HUES48 (cell line): ENCODE results near the gene NKX6-2.
A peak's percentile ranks its signal among the peaks of the same experiment; 100 is the strongest.
"Not testable (repeated sequence)": the region's sequence is repeated elsewhere in the genome, so short reads cannot be mapped to it uniquely, and the experiment has no call there.

Experiments
- H3K27ac ChIP-seq: one replicate; pipeline ENCODE4 v1.7.0; 2013; ENCODE audit warnings: low read depth, low read length, inconsistent platforms
- H3K27me3 ChIP-seq: 2 replicates; pipeline ENCODE4 v1.6.1; 2013; ENCODE audit warnings: mild to moderate bottlenecking, low read length; ENCODE audit not compliant: control insufficient read depth, insufficient read depth
- H3K36me3 ChIP-seq: 2 replicates; pipeline ENCODE4 v1.6.1; 2013; ENCODE audit warnings: low read length; ENCODE audit not compliant: control insufficient read depth, insufficient read depth
- H3K4me1 ChIP-seq: 2 replicates; pipeline ENCODE4 v1.6.1; 2013; ENCODE audit warnings: mild to moderate bottlenecking, low read length; ENCODE audit not compliant: control insufficient read depth, insufficient read depth
- H3K4me3 ChIP-seq: 2 replicates; pipeline ENCODE4 v1.5.1; 2013; ENCODE audit warnings: mild to moderate bottlenecking, low read depth, low read length
- H3K9ac ChIP-seq: 2 replicates; pipeline ENCODE4 v1.6.1; 2013; ENCODE audit warnings: mild to moderate bottlenecking, low read depth, low read length, moderate library complexity
- H3K9me3 ChIP-seq: 2 replicates; pipeline ENCODE4 v1.6.1; 2013; ENCODE audit warnings: low read length; ENCODE audit not compliant: control insufficient read depth, insufficient read depth

NKX6-2 gene

GRCh38 chr10:132793871-132794849 lies 8.2 kb upstream of the NKX6-2 start:
- peaks cover 25% of the 10 kb centered on the region for H3K27me3 ChIP-seq
- no peak overlapping the region for H3K27ac ChIP-seq
- no peak overlapping the region for H3K4me3 ChIP-seq
- H3K9ac ChIP-seq = no peak overlapping the region
- no peaks in the 10 kb centered on the region for H3K4me1 ChIP-seq
- H3K9me3 ChIP-seq = no peaks in the 10 kb centered on the region
- no peaks in the 10 kb centered on the region for H3K36me3 ChIP-seq

GRCh38 chr10:132793213-132793612 lies 7.3 kb upstream of the NKX6-2 start:
- peaks cover 34% of the 10 kb centered on the region for H3K27me3 ChIP-seq
- H3K4me1 ChIP-seq = no peaks in the 10 kb centered on the region

GRCh38 chr10:132792796-132793195 lies 6.8 kb upstream of the NKX6-2 start:
- Histone ChIP-seq H3K9me3 (no peaks in the 10 kb centered on the region), H3K4me3 (no peak overlapping the region), H3K4me1 (no peaks in the 10 kb centered on the region), H3K27me3 (peaks cover 38% of the 10 kb centered on the region), H3K27ac (no peak overlapping the region), H3K36me3 (no peaks in the 10 kb centered on the region), H3K9ac (no peak overlapping the region)

More at GRCh38 chr10:132793213-132793612, 7.3 kb upstream of the NKX6-2 start:
- no peaks in the 10 kb centered on the region for H3K36me3 ChIP-seq
- H3K9me3 ChIP-seq = no peaks in the 10 kb centered on the region
- no peak overlapping the region for H3K9ac ChIP-seq
- H3K4me3 ChIP-seq = no peak overlapping the region
- H3K27ac ChIP-seq = no peak overlapping the region

- H3K4me3 ChIP-seq, H3K4me1 ChIP-seq, H3K9me3 ChIP-seq, H3K9ac ChIP-seq, H3K27ac ChIP-seq, H3K36me3 ChIP-seq: not testable (repeated sequence)
- H3K27me3 ChIP-seq = peaks cover 45% of the 10 kb centered on the region
Measured at GRCh38 chr10:132792099-132792498, 6.2 kb upstream of the NKX6-2 start.

GRCh38 chr10:132790934-132791829 lies 5.2 kb upstream of the NKX6-2 start:
- no peak overlapping the region for H3K9ac ChIP-seq
- no peaks in the 10 kb centered on the region for H3K9me3 ChIP-seq
- H3K27ac ChIP-seq = no peak overlapping the region
- no peaks in the 10 kb centered on the region for H3K36me3 ChIP-seq
- H3K4me3 ChIP-seq = no peak overlapping the region
- H3K27me3 ChIP-seq = peaks cover 54% of the 10 kb centered on the region
- H3K4me1 ChIP-seq = no peaks in the 10 kb centered on the region

GRCh38 chr10:132790470-132790869 lies 4.5 kb upstream of the NKX6-2 start:
- Histone ChIP-seq H3K27ac (no peak overlapping the region), H3K4me1 (no peaks in the 10 kb centered on the region), H3K9ac (no peak overlapping the region), H3K27me3 (peaks cover 58% of the 10 kb centered on the region), H3K36me3 (no peaks in the 10 kb centered on the region), H3K4me3 (no peak overlapping the region), H3K9me3 (no peaks in the 10 kb centered on the region)

- H3K27ac ChIP-seq = no peak overlapping the region
- H3K4me1 ChIP-seq = no peaks in the 10 kb centered on the region
- H3K4me3 ChIP-seq = no peak overlapping the region
- no peaks in the 10 kb centered on the region for H3K9me3 ChIP-seq
- peaks cover 66% of the 10 kb centered on the region for H3K27me3 ChIP-seq
- H3K36me3 ChIP-seq = no peaks in the 10 kb centered on the region
- no peak overlapping the region for H3K9ac ChIP-seq
Measured at GRCh38 chr10:132789659-132790148, 3.8 kb upstream of the NKX6-2 start.

- H3K9ac ChIP-seq = no peak overlapping the region
- H3K4me3 ChIP-seq = peak overlapping the region; percentile 59; the same call in 1 of the 2 replicates
- no peaks in the 10 kb centered on the region for H3K36me3 ChIP-seq
- peaks cover 75% of the 10 kb centered on the region for H3K27me3 ChIP-seq
- H3K9me3 ChIP-seq = no peaks in the 10 kb centered on the region
- no peak overlapping the region for H3K27ac ChIP-seq
- H3K4me1 ChIP-seq = 0 out of 2 replicates have a peak, but pooled peaks cover 3% of the 10 kb centered on the region
Measured at GRCh38 chr10:132788831-132789219, 2.9 kb upstream of the NKX6-2 start.

- Histone ChIP-seq H3K4me1 (peaks cover 8% of the 10 kb centered on the region), H3K36me3 (no peaks in the 10 kb centered on the region), H3K4me3 (peak overlapping the region; percentile 59), H3K9ac (no peak overlapping the region), H3K27ac (no peak overlapping the region), H3K27me3 (peaks cover 80% of the 10 kb centered on the region), H3K9me3 (no peaks in the 10 kb centered on the region)
Measured at GRCh38 chr10:132788180-132788830, 2.4 kb upstream of the NKX6-2 start.

GRCh38 chr10:132787495-132788179 lies 1.7 kb upstream of the NKX6-2 start:
- peaks cover 12% of the 10 kb centered on the region for H3K4me1 ChIP-seq
- no peak overlapping the region for H3K9ac ChIP-seq
- H3K9me3 ChIP-seq = no peaks in the 10 kb centered on the region
- peak overlapping the region; percentile 59 for H3K4me3 ChIP-seq
- no peaks in the 10 kb centered on the region for H3K36me3 ChIP-seq
- no peak overlapping the region for H3K27ac ChIP-seq
- H3K27me3 ChIP-seq = peaks cover 86% of the 10 kb centered on the region
